ENCODE measurements around the gene APLF.
"Not testable (repeated sequence)": the region's sequence is repeated elsewhere in the genome, so short reads cannot be mapped to it uniquely, and the experiment has no call there.

The APLF gene

DNA sequence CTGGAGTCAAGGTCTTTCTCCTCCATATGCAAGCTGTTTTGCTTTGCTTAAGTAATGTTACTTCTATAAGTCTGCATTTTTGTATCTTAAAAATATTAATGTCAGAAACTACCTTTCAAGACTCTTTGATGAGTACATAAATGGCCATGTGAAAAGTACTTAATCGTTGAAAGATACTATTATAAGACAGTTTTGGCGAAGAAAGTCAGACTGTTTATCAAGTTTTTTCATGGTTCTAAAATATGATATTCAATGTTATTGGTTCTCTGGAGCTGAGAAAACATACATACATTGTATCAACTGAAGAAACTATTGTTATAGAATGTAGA, 25.4 kb upstream of the APLF start:
- DNase-seq, result no peak

DNA sequence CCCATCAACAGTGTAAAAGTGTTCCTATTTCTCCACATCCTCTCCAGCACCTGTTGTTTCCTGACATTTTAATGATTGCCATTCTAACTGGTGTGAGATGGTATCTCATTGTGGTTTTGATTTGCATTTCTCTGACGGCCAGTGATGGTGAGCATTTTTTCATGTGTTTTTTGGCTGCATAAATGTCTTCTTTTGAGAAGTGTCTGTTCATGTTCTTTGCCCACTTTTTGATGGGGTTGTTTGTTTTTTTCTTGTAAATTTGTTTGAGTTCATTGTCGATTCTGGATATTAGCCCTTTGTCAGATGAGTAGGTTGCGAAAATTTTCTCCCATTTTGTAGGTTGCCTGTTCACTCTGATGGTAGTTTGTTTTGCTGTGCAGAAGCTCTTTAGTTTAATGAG, 21.0 kb upstream of the APLF start:
- not testable (repeated sequence) for DNase-seq

DNA sequence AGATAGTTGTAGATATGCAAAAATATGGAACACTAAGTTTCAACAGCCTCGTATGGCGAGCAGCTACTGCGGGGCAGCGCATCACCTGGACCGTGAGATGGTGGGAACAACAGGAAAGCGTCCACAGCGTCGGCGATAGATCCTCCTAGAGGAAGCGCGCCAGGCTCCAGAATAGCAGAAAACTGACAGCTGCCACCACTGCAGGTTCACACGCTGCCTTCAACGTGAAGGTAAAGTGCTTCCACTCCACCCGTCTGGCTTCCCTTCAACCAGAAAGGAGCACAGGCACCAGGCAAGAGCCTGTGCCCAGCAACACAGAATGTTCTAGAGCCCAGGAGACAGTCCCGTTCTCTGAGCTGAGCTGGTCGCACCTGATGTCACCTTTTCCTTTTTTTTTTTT, 20.3 kb upstream of the APLF start:
- no peak for DNase-seq

DNA sequence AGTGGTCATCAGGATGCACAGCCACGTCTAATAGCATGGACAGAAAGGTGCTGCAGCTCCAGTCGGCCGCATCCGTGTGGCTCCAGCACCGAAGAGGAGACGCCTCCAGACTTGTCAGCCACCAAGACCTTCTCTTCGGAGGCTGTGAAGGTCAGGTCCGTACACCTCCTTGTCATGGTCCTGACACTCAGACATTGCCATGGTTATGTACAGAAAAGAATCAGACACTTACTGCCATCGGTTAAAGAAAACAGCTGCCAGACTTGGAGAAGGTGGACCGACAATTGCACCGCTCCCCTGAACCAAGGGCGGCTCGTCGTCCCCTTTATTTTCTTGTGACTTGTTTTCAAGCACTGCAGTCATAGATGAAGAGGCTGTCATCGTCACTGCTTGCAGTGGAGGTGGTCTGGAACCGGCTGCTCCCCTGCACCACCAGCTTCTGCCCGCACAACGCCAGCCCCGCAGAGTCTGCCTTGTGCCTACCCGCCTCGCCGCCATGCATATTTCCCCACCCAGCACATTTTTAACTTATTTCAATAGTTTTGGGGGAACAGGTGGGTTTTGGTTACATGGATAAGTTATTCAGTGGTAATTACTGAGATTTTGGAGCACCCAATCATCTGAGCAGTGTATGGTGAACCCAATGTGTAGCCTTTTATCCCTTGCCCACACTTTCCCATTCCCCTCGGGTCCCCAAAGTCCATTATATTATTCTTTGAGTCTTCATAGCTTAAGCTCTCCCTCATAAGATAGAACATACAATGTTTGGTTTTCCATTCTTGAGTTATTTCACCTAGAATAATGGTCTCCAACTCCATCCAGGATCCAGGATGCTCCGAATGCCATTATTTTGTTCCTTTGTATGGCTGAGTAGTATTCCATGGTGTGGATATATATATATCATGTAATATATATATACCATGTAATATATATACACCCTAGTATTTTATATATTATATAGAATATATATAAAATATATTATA, 18.4 kb upstream of the APLF start:
- DNase-seq, result no peak

DNA sequence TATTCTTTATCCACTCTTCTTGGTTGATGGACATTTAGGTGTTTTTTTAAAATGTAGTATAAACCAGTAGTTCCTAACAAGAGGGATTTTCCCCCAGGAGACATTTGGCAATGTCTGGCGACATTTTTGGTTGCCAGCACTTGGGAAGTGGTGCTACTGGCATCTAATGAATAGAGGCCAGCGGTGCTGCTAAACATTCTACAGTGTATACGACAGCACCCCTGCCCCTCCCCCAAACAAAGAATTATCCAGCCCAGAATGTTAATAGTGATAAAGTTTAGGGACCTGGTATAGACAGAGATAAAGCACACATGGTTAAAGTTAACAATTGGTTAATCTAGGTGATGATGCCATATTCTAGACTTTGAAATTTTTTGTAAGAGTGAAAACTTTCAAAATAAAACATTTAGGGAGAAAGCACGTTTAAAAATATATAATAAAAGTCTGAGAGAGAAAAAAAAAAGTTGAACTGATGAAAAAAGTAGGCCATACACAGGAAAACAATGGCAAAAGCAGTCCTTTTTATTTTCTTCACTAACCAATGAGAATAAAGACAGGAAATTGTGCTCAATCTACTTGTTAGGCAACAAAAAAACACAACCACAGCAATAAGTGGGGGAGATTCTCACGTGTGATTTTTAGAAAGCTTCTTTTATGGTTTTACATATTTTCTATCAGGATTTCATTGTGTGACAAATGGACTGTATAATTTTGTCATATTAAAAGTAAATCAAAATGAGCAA, 15.1 kb upstream of the APLF start:
- DNase-seq, result no peak

DNA sequence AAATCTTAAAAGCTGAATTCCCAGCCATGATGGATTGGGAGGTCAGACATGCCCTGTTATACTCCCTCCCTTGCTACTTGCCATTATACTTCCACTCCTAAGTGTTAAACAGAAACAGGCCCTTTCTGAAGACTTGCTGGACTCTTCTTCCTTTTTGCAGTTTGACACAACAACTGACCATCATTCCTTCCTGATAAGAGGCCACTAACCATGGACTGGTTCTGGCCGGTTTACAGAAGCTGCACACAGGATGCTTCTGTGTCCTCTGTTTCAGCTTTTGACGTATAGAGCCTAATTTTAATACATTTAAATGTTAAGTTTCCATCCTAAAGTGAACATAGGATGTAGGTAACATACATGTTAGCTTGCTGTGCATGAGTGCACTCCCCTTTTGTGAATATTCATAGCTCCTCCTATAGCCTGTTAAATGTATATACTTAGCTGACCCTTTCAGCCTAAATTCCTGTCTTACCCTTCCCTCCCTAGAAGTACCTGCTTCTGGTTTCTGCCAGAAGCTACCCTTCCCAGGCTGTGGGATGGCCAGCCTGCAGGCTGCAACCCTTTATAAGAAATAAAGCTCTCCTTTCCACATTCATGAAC, 13.5 kb upstream of the APLF start:
- no peak for DNase-seq

DNA sequence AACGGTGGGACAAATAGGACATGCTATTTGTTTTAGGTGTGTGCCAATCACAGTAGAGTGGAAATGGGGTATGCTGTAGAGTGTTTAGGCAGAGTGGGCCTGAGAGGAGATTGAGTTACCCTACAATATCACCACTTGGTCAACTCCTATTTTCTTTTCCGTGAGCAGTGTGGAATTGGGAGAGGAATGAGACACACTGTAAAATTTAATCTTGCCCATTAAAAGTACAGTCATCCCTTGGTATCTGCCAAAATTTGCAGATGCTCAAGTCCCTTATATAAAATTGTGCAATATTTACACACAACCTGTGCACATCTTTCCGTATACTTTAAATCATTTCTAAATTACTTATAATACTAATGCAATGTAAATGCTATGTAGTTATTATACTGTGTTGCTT, 12.7 kb upstream of the APLF start:
- DNase-seq, result no peak

DNA sequence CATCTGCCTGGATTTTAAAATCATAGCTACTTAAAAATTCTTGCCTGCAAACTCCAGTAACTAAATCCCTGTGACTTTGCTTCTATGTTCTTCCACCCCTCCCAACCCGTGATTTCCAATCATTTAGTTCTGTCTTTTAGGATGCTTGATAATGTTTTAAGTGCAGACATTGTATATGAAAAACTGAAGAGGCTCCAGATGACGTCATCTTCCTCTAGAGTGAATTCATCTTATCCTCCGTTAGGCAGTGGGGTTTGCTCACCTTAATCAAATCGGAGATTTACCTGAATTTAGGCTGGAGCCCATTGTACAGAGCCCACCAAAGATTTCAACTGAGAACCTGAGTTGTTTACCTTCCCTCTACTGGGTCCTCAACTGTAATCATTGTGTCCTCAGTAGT, 11.2 kb upstream of the APLF start:
- DNase-seq, result no peak

DNA sequence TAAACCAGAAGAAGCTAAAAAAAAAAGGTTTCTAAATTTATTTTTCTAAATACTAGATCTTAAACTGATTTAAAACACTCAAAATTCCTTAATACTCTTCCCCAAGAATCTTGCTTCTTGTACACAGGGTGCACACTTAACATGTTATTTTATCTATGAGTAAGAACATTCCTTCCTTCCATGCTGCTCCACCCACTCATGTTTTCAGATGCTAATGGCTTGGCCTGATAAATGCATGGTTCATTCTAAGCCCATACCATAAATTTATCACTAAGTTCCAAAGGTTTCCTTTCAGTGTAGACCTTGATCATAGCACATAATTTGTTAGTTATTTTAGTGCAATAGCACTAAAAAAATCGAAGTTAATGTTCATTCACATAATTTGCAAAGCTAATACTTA, 8.4 kb upstream of the APLF start:
- DNase-seq, result no peak

DNA sequence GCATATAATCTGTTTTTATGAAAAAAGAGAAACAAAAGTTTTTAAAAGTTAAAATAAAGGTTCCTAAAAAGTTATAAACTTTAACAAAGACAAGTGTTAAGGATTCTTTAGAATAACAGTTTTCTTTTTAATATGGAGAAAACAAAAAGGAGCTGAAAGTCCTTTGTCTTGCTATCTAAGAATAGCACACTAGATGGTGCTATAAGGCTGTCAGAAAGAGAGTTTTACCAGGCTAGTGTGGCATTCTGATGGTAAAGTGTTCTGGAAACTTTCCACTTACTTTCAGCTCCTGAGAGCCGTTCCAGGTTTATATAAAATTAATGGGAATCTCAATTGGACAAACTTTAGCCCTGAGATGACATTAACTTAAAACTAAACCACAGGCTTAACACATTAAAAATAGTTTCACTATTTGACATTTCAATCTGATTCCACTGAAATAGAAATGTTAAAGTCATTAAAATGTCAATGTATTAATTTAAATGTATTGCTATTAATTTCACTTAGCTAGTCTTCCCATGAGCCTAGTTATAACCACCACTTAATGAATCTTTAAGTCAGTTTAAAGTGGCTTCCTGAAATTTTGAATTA, 4.0 kb upstream of the APLF start:
- DNase-seq, result peak; percentile 75

DNA sequence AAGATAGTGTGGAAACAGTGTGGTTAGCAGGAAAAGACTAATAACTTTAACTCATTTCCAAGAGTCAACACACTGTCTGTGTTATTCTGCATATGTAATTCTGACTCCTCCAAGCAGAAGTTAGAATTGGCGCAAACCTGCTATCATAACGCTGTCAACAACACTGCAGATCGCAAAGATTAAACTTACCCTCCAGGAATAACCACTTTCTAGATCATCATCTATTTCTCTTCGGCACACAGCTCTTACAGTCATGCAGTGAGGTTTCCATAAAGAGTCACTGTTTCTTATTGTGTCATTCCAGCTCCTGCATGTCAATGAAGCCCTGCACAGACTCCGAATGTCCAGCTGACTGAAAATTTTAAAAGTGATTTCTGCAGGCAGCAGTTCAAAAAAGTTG, 2.7 kb upstream of the APLF start:
- no peak for DNase-seq

DNA sequence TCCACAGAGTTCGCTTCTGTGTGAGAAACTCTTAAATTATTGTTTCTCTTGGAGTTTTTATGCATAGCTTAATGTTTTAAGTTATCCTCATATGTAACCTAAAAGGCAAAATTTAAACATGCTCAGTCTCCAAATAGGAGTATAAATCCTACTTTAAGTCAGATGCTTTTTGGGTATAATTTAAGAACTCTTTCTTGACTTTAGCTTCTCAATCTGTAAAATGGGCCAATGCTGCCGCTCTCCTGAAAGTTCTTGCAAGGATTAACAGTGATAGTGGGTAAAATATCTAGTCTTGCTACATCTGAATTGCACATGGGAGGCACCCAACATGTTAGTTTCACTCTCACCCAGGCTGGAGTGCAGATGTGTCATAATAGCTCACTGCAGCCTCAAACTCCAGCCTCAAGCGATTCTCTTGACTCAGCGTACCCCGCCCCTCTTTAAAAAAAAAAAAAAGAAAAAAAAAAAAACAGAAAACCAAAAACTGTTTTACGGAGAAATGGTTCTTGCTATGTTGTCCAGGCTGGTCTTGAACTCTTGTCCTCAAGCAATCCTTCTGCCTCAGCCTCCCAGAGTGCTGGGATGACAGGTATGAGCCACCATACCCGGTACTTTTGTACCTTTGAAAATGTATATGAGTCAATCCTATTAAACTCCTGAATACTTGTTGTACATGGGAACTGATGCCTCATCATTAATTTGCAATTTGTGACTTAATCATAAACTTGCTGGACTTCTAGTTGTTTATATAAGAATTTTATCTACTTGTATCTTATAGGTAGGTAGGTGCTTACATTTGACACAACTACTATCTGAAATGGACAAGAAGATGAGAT, 2.1 kb upstream of the APLF start:
- peak; percentile 75 for DNase-seq

DNA sequence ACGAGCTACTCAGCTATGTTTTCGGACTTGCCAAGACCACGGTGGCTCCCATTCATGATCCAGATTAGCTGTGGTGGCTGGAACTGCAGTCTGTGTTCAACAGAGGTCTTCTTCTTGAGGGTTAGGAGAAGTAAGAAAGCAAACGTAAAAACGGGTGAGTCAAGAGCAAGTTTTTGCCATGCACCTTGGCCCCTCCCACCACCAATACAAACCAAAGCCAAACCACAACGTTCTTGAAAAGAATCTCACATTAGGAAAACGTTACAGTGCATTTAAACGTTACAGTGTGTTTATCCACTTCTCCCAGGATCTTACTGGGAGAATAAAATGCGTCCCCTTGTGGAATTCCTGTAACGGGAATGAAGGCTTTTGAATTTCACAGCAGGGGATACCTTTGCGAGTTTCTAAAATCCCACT, 1.0 kb upstream of the APLF start:
- DNase-seq, result peak; percentile 40

DNA sequence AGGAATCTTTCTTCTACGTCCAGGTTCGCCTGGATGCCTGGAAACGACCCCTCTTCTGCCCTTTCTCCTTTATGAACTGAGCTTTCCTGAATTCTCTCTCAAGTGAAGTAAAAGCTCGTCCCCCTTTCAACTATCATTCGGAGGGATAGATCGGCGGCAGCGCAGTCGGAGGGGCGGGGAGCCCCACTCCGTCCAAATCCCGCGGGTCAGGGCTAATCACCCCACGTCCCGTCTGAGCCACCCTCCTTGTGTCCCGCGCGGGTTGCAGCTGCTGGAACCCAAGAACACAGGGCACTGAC, 658 bp upstream of the APLF start:
- no peak for DNase-seq

DNA sequence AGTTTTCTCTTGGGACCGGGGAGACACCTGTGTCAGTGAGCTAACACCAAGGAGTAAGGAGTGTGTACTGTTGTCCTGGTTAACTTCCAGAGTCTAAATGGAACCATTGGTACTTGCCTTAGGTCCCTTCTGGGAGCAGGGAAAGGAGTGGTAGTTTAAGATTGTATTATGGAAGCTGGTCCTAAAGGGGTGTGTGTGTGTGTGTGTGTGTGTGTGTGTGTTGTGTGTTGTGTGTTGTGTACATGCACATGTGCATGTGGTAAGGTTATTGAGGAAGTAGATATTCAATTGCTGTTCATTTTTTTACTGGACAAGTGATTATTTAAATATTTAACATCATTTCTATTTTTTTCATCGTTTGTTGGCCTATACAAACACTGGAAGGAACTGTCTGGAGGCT, 1.4 kb downstream of the APLF start:
- no peak for DNase-seq

DNA sequence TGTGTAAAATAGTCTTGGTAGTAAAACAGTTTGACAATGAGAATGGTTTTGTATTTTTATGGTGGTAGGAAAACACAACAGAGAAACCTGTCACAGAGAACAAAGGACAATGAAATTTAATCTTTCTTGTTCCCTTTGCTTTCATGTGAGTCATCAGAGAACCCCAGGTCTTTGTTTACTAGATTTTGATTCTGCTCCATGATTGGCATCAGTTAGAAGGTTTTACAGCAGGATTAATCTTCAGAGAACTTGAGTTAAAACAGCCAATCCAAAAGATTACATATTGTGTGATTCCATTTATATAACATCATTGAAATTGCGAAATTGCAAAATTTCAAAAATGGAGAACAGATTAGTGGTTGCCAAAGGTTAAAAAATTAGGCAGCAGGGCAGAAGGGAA, 2.5 kb downstream of the APLF start:
- DNase-seq, result peak; percentile 26

DNA sequence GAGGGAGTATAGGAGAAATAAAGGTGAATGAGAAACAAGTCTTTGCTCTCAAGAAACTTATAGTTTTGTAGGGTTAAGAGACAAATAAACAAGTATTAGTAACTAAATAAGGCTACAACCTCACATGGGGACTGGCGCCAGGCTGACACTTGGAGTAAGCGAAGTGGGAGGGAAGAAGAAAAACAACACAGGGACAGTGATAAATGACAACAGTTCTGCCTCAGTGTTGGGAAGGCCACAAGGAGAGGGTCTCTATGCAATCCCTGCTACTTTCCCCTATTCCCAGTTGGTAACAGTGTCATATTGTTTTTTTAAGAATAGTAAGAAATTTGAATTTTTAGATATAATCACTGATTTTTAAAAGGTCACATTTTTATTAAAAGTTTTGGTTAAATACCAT, 4.0 kb downstream of the APLF start:
- DNase-seq, result no peak

DNA sequence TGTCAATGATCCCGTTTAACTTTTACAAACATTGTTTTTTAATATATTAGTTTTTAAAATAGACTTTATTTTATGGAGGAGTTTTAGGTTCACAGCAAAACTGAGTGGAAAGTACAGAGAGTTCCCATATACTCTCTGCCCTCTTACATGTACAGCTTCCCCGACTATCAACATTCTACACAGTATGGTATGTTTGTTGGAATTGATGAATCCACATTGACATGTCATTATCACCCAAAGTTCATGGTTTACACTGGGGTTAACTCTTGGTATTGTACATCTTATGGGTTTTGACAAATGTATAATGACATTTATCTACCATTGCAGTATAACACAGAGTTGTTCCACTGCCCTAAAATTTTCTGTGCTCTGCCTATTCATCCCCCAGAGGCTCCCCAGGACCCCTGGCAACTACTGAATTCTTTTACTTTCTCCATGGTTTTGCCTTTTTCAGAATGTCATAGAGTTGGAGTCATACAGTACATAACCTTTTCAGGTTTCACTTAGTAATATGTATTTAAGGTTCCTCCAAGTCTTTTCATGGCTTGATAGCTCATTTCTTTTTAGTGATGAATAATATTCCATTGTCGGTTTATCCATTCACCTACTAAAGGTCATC, 5.5 kb downstream of the APLF start:
- no peak for DNase-seq

DNA sequence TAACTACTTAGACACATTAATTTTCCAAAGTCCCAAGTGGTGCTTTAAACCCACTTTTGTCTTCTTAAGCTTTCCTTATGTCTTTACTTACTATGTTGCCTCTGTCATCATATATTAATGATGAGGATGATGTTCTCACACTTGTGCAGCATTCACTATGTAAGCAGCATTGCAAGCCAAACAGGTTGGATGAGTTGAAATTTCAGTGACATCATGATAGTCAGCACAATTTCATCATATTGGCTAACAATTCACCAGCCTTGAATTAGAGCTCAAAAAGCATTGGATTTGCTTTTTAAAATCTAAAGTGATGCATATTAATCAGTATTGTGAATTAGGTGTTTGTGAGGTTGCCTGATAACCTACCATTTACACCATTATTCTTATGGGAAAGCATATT, 7.7 kb downstream of the APLF start:
- no peak for DNase-seq

DNA sequence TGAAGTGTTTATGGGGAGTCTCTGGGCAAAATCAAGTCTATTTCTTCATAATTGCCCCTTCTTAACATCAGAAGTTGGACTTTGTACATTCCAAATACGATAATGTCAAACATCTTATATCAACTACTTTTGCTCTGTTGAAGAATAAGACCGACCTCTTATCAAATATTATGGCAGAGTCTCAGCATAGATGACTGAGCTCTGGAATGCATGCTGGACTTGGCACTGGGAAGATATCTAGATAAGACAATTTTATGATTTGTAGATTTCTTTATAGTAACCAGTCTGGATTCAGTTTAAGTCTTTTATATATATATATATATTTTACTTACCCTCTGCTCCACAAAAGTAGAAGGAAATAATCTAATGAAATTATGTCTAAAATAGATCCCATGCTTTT, 8.2 kb downstream of the APLF start:
- no peak for DNase-seq

DNA sequence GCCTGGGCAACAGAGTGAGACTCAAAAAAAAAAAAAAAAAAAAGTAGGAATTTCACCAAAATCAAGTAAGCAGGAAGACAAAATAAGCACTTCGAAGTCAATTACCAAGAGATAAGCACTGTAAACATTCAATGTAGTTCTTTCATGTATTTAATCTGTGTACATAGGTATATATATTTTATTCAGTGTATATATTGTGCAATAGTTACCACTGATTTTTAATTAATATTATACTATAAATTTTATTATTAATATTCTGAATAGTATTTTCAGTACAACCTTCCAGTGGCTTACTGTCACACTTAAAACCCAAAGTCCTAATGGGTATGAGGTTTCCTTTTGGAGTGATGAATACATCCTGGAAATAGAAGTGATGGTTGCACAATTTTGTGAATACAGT, 9.1 kb downstream of the APLF start:
- DNase-seq, result no peak

DNA sequence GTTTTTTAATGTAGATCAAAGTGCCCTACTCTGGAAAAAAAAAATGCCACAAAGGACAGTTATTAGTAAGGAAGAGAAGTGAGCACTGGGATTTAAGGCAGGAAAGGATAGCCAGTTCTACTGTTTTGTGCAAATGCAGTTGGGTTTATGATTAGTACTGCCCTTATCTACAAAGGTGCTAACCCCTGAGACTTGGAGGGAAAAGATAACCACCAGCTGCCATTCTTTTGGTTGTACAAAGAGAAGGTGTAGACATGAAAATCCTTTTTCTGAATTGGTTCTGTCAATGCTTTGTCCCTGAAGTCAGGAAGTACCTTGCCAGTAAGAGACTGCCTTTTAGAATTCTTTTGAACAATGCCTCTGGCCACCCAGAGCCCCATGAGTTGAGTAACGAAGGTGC, 11.3 kb downstream of the APLF start:
- DNase-seq, result no peak
